Kidney capillary endothelial cell (primary cell): ENCODE results near the gene LPAR6.

Experiments used
- DNase-seq: peaks from one replicate; pipeline ENCODE4 v3.0.0-alpha.2; 2018; ENCODE audit warnings: low spot score

The LPAR6 gene

DNA sequence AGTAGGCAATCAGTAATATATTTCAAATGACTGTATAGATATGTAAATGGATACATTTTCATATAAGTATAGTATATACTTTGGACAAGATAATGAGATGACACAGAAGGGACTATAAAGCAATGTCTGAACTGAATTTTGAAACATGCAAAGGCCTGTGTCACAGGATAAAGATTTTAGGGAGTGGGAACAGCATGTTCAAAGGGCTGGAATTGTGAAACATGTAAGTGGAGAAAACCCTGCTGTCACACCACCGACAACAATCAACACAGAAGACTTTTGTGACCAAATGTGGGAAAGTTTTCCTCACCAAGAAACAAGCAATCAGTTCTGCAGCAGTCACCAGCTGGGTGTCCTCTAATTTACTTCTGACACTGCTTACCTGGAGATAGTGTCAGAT lies 42.9 kb downstream of the LPAR6 start:
- no peak for DNase-seq
